K562 (cell line): ENCODE data around the gene CLSTN2. TPM values are rescaled to one million over a fixed set of nuclear protein-coding genes. Genes with fewer than 3 reads are reported as not detected.

Source experiments
- ATAC-seq: fragments of 200-7000 bp; cut with Tn5 transposase; 3 replicates; pipeline ENCODE4 v1.9.1; 2020; ENCODE audit warnings: moderate library complexity
- BruUV-seq: library from RNA; stranded (reverse); fragments of 400-500 nt; replicated peaks from 2 replicates; lab custom pipeline; 2021; lab: Mats Ljungman, UMichigan
- CTCF ChIA-PET: fragments of 300-600 bp; formaldehyde crosslinking; extraction: SDS; loops from one replicate; lab custom pipeline; 2021; ENCODE audit warnings: low intra/inter-chr PET ratio; lab: Yijun Ruan, JAX
- POLR2A ChIA-PET: fragments of 300-600, 350-650 bp; sonication (Branson Sonifier 250); formaldehyde crosslinking; extraction: SDS; loops from one replicate; lab custom pipeline; 2021; ENCODE audit warnings: antibody characterized with exemption, inconsistent platforms; lab: Yijun Ruan, JAX
- DNase-seq, 4 experiments: peaks; one replicate each; pipeline versions ENCODE4 v3.0.0 to v3.0.0-alpha.2; 2011 to 2018; ENCODE audit warnings: low spot score in 3 of 4, mixed read lengths in 3 of 4; ENCODE audit errors: extremely low read depth in 1 of 4
- FAIRE-seq: peaks from 2 replicates; lab custom pipeline; 2011; peaks lifted over from hg19 to GRCh38; lab: Jason Lieb, UNC
- H2AFZ ChIP-seq: 2 replicates; pipeline ENCODE4 v1.6.0; 2011; ENCODE audit warnings: low read depth, low read length, control low read depth, inconsistent platforms
- H3K27ac ChIP-seq: fragments of 200-600 bp; 3 replicates; pipeline ENCODE4 v1.8.0; 2011; ENCODE audit warnings: low read depth, mild to moderate bottlenecking, control low read depth, inconsistent platforms, low read length, moderate library complexity, mixed read lengths; ENCODE audit errors: extremely low read depth
- H3K27me3 ChIP-seq, 2 experiments: fragments of 300-600 bp in 1 of 2; 2 replicates in 1 of 2; 3 replicates in 1 of 2; pipeline versions ENCODE4 v1.6.0 to v1.8.0; 2011; ENCODE audit warnings: inconsistent platforms in 2 of 2, low read length in 2 of 2, mild to moderate bottlenecking in 1 of 2, mixed read lengths in 1 of 2, moderate library complexity in 1 of 2; ENCODE audit not compliant: control insufficient read depth in 2 of 2, insufficient read depth in 2 of 2
- H3K36me3 ChIP-seq: fragments of 300-600 bp; 3 replicates; pipeline ENCODE4 v1.8.0; 2011; ENCODE audit warnings: mild to moderate bottlenecking, low read length, inconsistent platforms; ENCODE audit not compliant: control insufficient read depth, insufficient read depth
- H3K4me1 ChIP-seq, 2 experiments: fragments of 200-600 bp in 1 of 2; replicated peaks in 1 of 2; 2 replicates in 1 of 2; 3 replicates in 1 of 2; pipeline versions ENCODE4 v1.5.1 to v1.8.0; 2011; ENCODE audit warnings: inconsistent platforms in 2 of 2, low read length in 2 of 2, mild to moderate bottlenecking in 1 of 2, mixed read lengths in 1 of 2, moderate library complexity in 1 of 2; ENCODE audit not compliant: control insufficient read depth in 2 of 2, insufficient read depth in 2 of 2
- H3K4me2 ChIP-seq: 2 replicates; pipeline ENCODE4 v1.6.1; 2011; ENCODE audit warnings: low read length, control low read depth, inconsistent platforms, mixed read lengths; ENCODE audit not compliant: insufficient read depth
- H3K4me3 ChIP-seq: fragments of 200-600 bp; sonication (generic), shearing (Covaris generic); 2 replicates; pipeline ENCODE4 v1.5.1; 2016; ENCODE audit warnings: control low read depth, inconsistent platforms
- H3K79me2 ChIP-seq: fragments of 200-600 bp; 3 replicates; pipeline ENCODE4 v1.8.0; 2011; ENCODE audit warnings: low read length, inconsistent platforms; ENCODE audit not compliant: control insufficient read depth, insufficient read depth
- H3K9ac ChIP-seq, 2 experiments: 2 replicates each; pipeline versions ENCODE4 v1.6.0 to v1.6.1; 2011; ENCODE audit warnings: low read depth in 2 of 2, low read length in 2 of 2, control low read depth in 1 of 2, inconsistent platforms in 1 of 2, mild to moderate bottlenecking in 1 of 2, mixed read lengths in 1 of 2; ENCODE audit not compliant: insufficient read depth in 1 of 2
- H3K9me1 ChIP-seq: one replicate; pipeline ENCODE4 v1.6.0; 2011; ENCODE audit warnings: inconsistent platforms, mild to moderate bottlenecking, low read length, moderate library complexity; ENCODE audit not compliant: control insufficient read depth, insufficient read depth
- H3K9me3 ChIP-seq: replicated peaks from 2 replicates; pipeline ENCODE4 v1.5.1; 2011; ENCODE audit warnings: low read depth, low read length, inconsistent platforms; ENCODE audit not compliant: control insufficient read depth, insufficient read depth
- H4K20me1 ChIP-seq: replicated peaks from 2 replicates; pipeline ENCODE4 v1.6.1; 2011; ENCODE audit warnings: low read length, inconsistent platforms, mixed read lengths; ENCODE audit not compliant: control insufficient read depth, insufficient read depth
- BRCA1 ChIP-seq, 2 experiments: fragments of 450-650 bp in 1 of 2; sonication (generic) in 1 of 2; formaldehyde crosslinking in 1 of 2; IDR thresholded peaks; 2 replicates each; pipeline versions ENCODE4 v1.5.0 to v1.6.1; 2017 to 2020; ENCODE audit warnings: mild to moderate bottlenecking in 1 of 2, missing genetic modification reagents in 1 of 2
- PTRF ChIP-seq: fragments of 450-650 bp; IDR thresholded peaks from 2 replicates; pipeline ENCODE4 v1.6.1; 2016; ENCODE audit warnings: mild to moderate bottlenecking, missing genetic modification characterization, missing compliant biosample characterization
- WGBS: fragments of 100-300 bp; shearing (Covaris generic); methylation state at CpG from one replicate; pipeline ENCODE4 v1.1.6; 2016; ENCODE audit warnings: low coverage, mixed read lengths; ENCODE audit not compliant: insufficient coverage; ENCODE audit errors: missing lambda C conversion rate; 5-methylcytosine and 5-hydroxymethylcytosine counted together
- in situ Hi-C: fragments of 300-500 bp; cut with MboI; formaldehyde crosslinking; loops from 4 replicates; pipeline ENCODE4 v1.15.0; 2018; ENCODE audit warnings: inconsistent platforms, mixed read lengths
- intact Hi-C: fragments of 100-400 bp; cut with micrococcal nuclease; formaldehyde crosslinking; loops from 2 replicates; pipeline ENCODE4 v1.14.2; 2022
- polyA plus RNA-seq, 8 experiments: library from polyadenylated mRNA; depleted of rRNA in 4 of 8; stranded (reverse) in 5 of 8; unstranded in 3 of 8; fragments of >200 nt; fragmentation: Nextera tagmentation in 2 of 8; fragmentation: Illumina TruSeq in 1 of 8; extraction: Ambion mirVana in 2 of 8; extraction: Trizol in 1 of 8; gene quantifications; 2 replicates each; pipeline versions ENCODE4 v1.2.1 to v1.2.3, GENCODE V29; 2011 to 2014; ENCODE audit warnings: inconsistent platforms in 1 of 8, missing spikeins in 1 of 8
- total RNA-seq, 7 experiments: library from RNA; depleted of rRNA in 6 of 7; stranded (reverse); fragments of >200 nt in 6 of 7; fragmentation: Illumina TruSeq in 2 of 7; extraction: Trizol in 2 of 7; gene quantifications; 2 replicates each; pipeline versions ENCODE4 v1.2.1 to v1.2.3, GENCODE V29; 2011 to 2021; ENCODE audit warnings: low replicate concordance in 1 of 7
- TF ChIP-seq, protein P1 (sequence below): fragments of 250-450 bp; sonication (Bioruptor Pico); IDR thresholded peaks from 2 replicates; pipeline ENCODE4 v1.8.0; 2021; ENCODE audit warnings: moderate library complexity, mild to moderate bottlenecking, inconsistent platforms
- TF ChIP-seq, protein P2 (sequence below): fragments of 450-650 bp; IDR thresholded peaks from 2 replicates; pipeline ENCODE4 v1.6.1; 2018; ENCODE audit not compliant: partially characterized antibody
- TF ChIP-seq, protein P3 (sequence below): fragments of 450-650 bp; IDR thresholded peaks from 2 replicates; pipeline ENCODE4 v1.6.1; 2016; ENCODE audit warnings: low read depth, mild to moderate bottlenecking, moderate library complexity

Gene CLSTN2
- total and polyA plus RNA-seq, 9 of the 15 experiments (the other 6 are each of a cell fraction or from before 2014, with no cell fraction given) = 0.02 to 0.04 (median 0.04) TPM; not detected in 6

DNA sequence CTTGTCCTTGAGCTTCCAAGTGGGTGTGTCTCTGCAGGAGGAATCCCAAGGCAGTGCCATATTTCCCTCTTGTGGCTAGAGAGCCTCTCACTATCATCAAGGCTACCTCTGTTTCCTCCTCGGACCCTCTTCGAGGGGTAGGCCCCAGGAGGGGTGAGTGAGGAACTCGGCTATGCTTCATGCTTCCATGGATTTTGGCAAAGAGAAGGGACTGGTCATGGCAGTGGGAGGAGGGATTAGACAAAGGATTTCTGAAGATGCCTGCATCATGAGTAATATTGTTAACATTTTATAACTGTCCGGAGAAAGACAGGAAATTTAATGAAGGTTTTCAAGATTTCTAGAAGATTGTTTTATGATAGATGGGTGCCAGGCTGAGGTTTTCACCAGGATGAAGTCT is 241.5 kb downstream of the CLSTN2 start:
- TF ChIP-seq, protein P1, sequence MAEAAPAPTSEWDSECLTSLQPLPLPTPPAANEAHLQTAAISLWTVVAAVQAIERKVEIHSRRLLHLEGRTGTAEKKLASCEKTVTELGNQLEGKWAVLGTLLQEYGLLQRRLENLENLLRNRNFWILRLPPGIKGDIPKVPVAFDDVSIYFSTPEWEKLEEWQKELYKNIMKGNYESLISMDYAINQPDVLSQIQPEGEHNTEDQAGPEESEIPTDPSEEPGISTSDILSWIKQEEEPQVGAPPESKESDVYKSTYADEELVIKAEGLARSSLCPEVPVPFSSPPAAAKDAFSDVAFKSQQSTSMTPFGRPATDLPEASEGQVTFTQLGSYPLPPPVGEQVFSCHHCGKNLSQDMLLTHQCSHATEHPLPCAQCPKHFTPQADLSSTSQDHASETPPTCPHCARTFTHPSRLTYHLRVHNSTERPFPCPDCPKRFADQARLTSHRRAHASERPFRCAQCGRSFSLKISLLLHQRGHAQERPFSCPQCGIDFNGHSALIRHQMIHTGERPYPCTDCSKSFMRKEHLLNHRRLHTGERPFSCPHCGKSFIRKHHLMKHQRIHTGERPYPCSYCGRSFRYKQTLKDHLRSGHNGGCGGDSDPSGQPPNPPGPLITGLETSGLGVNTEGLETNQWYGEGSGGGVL (CRISPR knock-in tag) = no peak
- Histone ChIP-seq H4K20me1 (no peaks in the 10 kb centered on the region), H3K79me2 (no peaks in the 10 kb centered on the region), H3K9ac (no peak overlapping the region), H3K4me1 (no peaks in the 10 kb centered on the region), H3K27me3 (no peaks in the 10 kb centered on the region), H3K9me3 (no peaks in the 10 kb centered on the region), H3K4me2 (no peak overlapping the region), H2AFZ (no peak overlapping the region), H3K27ac (no peak overlapping the region), H3K36me3 (no peaks in the 10 kb centered on the region), H3K4me3 (no peak overlapping the region), H3K9me1 (no peaks in the 10 kb centered on the region)
- 1% methylated on average over 4 of the region's 4 CpGs for WGBS
- ChIA-PET POLR2A (no interaction called here), CTCF (no interaction called here)
- FAIRE-seq (no peak), ATAC-seq (no peak), DNase-seq (no peak)
- in situ Hi-C loops = no loop called here
- no TSS peak for BruUV-seq
- intact Hi-C loops = no loop called here

DNA sequence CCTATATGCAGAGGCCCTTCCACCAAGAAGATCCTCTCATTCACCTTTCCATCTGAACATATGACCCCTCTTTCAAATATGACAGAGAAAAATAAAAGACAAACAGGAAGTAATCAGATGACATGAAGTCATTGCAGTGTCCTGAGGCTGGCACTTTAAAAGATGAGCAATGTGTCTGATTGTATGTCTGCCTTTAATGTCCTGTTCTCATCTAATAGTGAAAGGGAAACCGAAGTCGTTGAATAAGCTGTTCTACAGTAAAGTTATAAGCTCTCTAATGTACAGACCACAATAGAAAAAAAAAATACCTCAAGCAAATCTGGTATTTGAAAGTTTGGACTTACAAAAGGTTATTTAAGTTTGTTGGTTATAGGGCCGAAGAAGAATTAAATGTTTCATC is 243.0 kb downstream of the CLSTN2 start:
- in situ Hi-C loops = no loop called here
- BruUV-seq = no TSS peak
- POLR2A ChIA-PET = no interaction called here

More for the DNA sequence above, 243.0 kb downstream of the CLSTN2 start:
- H3K27ac ChIP-seq = no peak overlapping the region
- H3K4me3 ChIP-seq = no peak overlapping the region
- CTCF ChIA-PET = no interaction called here
- H3K9me1 ChIP-seq = no peaks in the 10 kb centered on the region
- 0% methylated on average over 3 of the region's 3 CpGs for WGBS
- FAIRE-seq (no peak), ATAC-seq (no peak), DNase-seq (no peak)
- no peak overlapping the region for H2AFZ ChIP-seq
- intact Hi-C loops = no loop called here
- H3K4me2 ChIP-seq = no peak overlapping the region
- H3K4me1 ChIP-seq = no peaks in the 10 kb centered on the region
- H3K27me3 ChIP-seq = no peaks in the 10 kb centered on the region
- H4K20me1 ChIP-seq = no peaks in the 10 kb centered on the region
- no peak overlapping the region for H3K9ac ChIP-seq
- no peaks in the 10 kb centered on the region for H3K79me2 ChIP-seq
- H3K9me3 ChIP-seq = no peaks in the 10 kb centered on the region
- TF ChIP-seq BRCA1 (IDR thresholded peaks at IDR 0.05) (no peak), BRCA1 (CRISPR knock-in tag; IDR thresholded peaks at IDR 0.05) (no peak), PTRF (no peak)
- TF ChIP-seq, protein P2, sequence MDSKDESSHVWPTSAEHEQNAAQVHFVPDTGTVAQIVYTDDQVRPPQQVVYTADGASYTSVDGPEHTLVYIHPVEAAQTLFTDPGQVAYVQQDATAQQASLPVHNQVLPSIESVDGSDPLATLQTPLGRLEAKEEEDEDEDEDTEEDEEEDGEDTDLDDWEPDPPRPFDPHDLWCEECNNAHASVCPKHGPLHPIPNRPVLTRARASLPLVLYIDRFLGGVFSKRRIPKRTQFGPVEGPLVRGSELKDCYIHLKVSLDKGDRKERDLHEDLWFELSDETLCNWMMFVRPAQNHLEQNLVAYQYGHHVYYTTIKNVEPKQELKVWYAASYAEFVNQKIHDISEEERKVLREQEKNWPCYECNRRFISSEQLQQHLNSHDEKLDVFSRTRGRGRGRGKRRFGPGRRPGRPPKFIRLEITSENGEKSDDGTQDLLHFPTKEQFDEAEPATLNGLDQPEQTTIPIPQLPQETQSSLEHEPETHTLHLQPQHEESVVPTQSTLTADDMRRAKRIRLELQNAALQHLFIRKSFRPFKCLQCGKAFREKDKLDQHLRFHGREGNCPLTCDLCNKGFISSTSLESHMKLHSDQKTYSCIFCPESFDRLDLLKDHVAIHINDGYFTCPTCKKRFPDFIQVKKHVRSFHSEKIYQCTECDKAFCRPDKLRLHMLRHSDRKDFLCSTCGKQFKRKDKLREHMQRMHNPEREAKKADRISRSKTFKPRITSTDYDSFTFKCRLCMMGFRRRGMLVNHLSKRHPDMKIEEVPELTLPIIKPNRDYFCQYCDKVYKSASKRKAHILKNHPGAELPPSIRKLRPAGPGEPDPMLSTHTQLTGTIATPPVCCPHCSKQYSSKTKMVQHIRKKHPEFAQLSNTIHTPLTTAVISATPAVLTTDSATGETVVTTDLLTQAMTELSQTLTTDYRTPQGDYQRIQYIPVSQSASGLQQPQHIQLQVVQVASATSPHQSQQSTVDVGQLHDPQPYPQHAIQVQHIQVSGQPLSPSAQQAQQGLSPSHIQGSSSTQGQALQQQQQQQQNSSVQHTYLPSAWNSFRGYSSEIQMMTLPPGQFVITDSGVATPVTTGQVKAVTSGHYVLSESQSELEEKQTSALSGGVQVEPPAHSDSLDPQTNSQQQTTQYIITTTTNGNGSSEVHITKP = no peak
- TF ChIP-seq, protein P3, sequence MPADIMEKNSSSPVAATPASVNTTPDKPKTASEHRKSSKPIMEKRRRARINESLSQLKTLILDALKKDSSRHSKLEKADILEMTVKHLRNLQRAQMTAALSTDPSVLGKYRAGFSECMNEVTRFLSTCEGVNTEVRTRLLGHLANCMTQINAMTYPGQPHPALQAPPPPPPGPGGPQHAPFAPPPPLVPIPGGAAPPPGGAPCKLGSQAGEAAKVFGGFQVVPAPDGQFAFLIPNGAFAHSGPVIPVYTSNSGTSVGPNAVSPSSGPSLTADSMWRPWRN = no peak
- TF ChIP-seq, all 486 proteins: peak for 0
- H3K36me3 ChIP-seq = no peaks in the 10 kb centered on the region
